K562 (cell line): Measurements from ENCODE around the gene ERVH48-1. TPM values are rescaled to one million over a fixed set of nuclear protein-coding genes. Genes with fewer than 3 reads are reported as not detected.

Source experiments
- BHLHE40 ChIP-seq: IDR thresholded peaks from 2 replicates; pipeline ENCODE4 v1.6.1; 2011; ENCODE audit warnings: low read length, improper control_type of control experiment
- ILK ChIP-seq: fragments of 450-650 bp; IDR thresholded peaks from 2 replicates; pipeline ENCODE4 v1.6.1; 2016; ENCODE audit warnings: missing genetic modification characterization, low read depth, mild to moderate bottlenecking, missing compliant biosample characterization, moderate library complexity, borderline replicate concordance
- NBN ChIP-seq: fragments of 450-650 bp; IDR thresholded peaks from 2 replicates; pipeline ENCODE4 v1.6.1; 2016; ENCODE audit warnings: low read depth, mild to moderate bottlenecking
- NFATC3 ChIP-seq: fragments of 450-650 bp; IDR thresholded peaks from 2 replicates; pipeline ENCODE4 v1.6.1; 2017; ENCODE audit warnings: mild to moderate bottlenecking
- SIN3B ChIP-seq: fragments of 450-650 bp; IDR thresholded peaks from 2 replicates; pipeline ENCODE4 v1.6.1; 2017; ENCODE audit warnings: low read depth, mild to moderate bottlenecking, moderate library complexity
- TAF15 ChIP-seq: fragments of 200-400 bp; formaldehyde crosslinking; IDR thresholded peaks from 2 replicates; pipeline ENCODE4 v1.6.1; 2017; ENCODE audit warnings: mild to moderate bottlenecking, low read depth, low read length, moderate library complexity
- polyA plus RNA-seq, 8 experiments: library from polyadenylated mRNA; depleted of rRNA in 4 of 8; stranded (reverse) in 5 of 8; unstranded in 3 of 8; fragments of >200 nt; fragmentation: Nextera tagmentation in 2 of 8; fragmentation: Illumina TruSeq in 1 of 8; extraction: Ambion mirVana in 2 of 8; extraction: Trizol in 1 of 8; gene quantifications; 2 replicates each; pipeline versions ENCODE4 v1.2.1 to v1.2.3, GENCODE V29; 2011 to 2014; ENCODE audit warnings: inconsistent platforms in 1 of 8, missing spikeins in 1 of 8
- total RNA-seq, 7 experiments: library from RNA; depleted of rRNA in 6 of 7; stranded (reverse); fragments of >200 nt in 6 of 7; fragmentation: Illumina TruSeq in 2 of 7; extraction: Trizol in 2 of 7; gene quantifications; 2 replicates each; pipeline versions ENCODE4 v1.2.1 to v1.2.3, GENCODE V29; 2011 to 2021; ENCODE audit warnings: low replicate concordance in 1 of 7
- TF ChIP-seq, protein P1 (sequence below): fragments of 250-450 bp; sonication (Bioruptor Pico); IDR thresholded peaks from 2 replicates; pipeline ENCODE4 v1.4.0; 2020
- TF ChIP-seq, protein P2 (sequence below): fragments of 450-650 bp; IDR thresholded peaks from 2 replicates; pipeline ENCODE4 v1.6.1; 2014; ENCODE audit warnings: low read depth, mild to moderate bottlenecking, moderate library complexity, borderline replicate concordance
- TF ChIP-seq, protein P3 (sequence below), 2 experiments: fragments of 450-650 bp in 1 of 2; sonication (generic) in 1 of 2; formaldehyde crosslinking in 1 of 2; IDR thresholded peaks; 2 replicates each; pipeline versions ENCODE4 v1.7.1 to v1.9.0; 2016 to 2022; ENCODE audit warnings: inconsistent platforms in 1 of 2, mild to moderate bottlenecking in 1 of 2, missing genetic modification reagents in 1 of 2

ERVH48-1 gene
- total and polyA plus RNA-seq, 9 of the 15 experiments (the other 6 are each of a cell fraction or from before 2014, with no cell fraction given): 0.08 to 0.49 (median 0.16) TPM; not detected in 3

DNA sequence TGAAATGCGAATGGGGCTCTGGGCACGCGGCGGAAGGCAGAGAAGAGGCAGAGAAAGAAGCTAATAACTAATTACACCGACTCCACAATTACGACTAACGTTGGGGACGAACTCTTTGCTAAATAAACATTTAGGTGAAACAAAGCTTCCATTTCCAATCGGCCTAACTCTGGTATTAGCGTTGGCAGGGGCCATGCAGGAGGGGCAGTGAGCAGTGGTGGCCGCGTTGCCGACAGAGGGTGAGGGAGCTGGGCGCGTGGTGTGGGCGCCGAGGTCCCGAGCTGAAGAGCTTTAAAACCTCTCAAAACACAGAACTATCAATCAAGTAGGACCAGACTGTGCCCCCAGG lies 32.9 kb downstream of the ERVH48-1 start (continued):
- TF ChIP-seq, protein P1, sequence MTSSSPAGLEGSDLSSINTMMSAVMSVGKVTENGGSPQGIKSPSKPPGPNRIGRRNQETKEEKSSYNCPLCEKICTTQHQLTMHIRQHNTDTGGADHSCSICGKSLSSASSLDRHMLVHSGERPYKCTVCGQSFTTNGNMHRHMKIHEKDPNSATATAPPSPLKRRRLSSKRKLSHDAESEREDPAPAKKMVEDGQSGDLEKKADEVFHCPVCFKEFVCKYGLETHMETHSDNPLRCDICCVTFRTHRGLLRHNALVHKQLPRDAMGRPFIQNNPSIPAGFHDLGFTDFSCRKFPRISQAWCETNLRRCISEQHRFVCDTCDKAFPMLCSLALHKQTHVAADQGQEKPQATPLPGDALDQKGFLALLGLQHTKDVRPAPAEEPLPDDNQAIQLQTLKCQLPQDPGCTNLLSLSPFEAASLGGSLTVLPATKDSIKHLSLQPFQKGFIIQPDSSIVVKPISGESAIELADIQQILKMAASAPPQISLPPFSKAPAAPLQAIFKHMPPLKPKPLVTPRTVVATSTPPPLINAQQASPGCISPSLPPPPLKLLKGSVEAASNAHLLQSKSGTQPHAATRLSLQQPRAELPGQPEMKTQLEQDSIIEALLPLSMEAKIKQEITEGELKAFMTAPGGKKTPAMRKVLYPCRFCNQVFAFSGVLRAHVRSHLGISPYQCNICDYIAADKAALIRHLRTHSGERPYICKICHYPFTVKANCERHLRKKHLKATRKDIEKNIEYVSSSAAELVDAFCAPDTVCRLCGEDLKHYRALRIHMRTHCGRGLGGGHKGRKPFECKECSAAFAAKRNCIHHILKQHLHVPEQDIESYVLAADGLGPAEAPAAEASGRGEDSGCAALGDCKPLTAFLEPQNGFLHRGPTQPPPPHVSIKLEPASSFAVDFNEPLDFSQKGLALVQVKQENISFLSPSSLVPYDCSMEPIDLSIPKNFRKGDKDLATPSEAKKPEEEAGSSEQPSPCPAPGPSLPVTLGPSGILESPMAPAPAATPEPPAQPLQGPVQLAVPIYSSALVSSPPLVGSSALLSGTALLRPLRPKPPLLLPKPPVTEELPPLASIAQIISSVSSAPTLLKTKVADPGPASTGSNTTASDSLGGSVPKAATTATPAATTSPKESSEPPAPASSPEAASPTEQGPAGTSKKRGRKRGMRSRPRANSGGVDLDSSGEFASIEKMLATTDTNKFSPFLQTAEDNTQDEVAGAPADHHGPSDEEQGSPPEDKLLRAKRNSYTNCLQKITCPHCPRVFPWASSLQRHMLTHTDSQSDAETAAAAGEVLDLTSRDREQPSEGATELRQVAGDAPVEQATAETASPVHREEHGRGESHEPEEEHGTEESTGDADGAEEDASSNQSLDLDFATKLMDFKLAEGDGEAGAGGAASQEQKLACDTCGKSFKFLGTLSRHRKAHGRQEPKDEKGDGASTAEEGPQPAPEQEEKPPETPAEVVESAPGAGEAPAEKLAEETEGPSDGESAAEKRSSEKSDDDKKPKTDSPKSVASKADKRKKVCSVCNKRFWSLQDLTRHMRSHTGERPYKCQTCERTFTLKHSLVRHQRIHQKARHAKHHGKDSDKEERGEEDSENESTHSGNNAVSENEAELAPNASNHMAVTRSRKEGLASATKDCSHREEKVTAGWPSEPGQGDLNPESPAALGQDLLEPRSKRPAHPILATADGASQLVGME: no peak
- TF ChIP-seq BHLHE40 (no peak), TAF15 (no peak), NFATC3 (no peak), ILK (tag) (no peak), NBN (no peak), SIN3B (peak; percentile 48; the same call in 1 of the 2 replicates)
- TF ChIP-seq, protein P2, sequence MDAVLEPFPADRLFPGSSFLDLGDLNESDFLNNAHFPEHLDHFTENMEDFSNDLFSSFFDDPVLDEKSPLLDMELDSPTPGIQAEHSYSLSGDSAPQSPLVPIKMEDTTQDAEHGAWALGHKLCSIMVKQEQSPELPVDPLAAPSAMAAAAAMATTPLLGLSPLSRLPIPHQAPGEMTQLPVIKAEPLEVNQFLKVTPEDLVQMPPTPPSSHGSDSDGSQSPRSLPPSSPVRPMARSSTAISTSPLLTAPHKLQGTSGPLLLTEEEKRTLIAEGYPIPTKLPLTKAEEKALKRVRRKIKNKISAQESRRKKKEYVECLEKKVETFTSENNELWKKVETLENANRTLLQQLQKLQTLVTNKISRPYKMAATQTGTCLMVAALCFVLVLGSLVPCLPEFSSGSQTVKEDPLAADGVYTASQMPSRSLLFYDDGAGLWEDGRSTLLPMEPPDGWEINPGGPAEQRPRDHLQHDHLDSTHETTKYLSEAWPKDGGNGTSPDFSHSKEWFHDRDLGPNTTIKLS: no peak
- TF ChIP-seq, protein P3, sequence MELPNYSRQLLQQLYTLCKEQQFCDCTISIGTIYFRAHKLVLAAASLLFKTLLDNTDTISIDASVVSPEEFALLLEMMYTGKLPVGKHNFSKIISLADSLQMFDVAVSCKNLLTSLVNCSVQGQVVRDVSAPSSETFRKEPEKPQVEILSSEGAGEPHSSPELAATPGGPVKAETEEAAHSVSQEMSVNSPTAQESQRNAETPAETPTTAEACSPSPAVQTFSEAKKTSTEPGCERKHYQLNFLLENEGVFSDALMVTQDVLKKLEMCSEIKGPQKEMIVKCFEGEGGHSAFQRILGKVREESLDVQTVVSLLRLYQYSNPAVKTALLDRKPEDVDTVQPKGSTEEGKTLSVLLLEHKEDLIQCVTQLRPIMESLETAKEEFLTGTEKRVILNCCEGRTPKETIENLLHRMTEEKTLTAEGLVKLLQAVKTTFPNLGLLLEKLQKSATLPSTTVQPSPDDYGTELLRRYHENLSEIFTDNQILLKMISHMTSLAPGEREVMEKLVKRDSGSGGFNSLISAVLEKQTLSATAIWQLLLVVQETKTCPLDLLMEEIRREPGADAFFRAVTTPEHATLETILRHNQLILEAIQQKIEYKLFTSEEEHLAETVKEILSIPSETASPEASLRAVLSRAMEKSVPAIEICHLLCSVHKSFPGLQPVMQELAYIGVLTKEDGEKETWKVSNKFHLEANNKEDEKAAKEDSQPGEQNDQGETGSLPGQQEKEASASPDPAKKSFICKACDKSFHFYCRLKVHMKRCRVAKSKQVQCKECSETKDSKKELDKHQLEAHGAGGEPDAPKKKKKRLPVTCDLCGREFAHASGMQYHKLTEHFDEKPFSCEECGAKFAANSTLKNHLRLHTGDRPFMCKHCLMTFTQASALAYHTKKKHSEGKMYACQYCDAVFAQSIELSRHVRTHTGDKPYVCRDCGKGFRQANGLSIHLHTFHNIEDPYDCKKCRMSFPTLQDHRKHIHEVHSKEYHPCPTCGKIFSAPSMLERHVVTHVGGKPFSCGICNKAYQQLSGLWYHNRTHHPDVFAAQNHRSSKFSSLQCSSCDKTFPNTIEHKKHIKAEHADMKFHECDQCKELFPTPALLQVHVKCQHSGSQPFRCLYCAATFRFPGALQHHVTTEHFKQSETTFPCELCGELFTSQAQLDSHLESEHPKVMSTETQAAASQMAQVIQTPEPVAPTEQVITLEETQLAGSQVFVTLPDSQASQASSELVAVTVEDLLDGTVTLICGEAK (IDR thresholded peaks at IDR 0.05): no peak
- TF ChIP-seq, protein P3 (CRISPR knock-in tag; IDR thresholded peaks at IDR 0.05): no peak
